ENCODE results near the gene NLRP3. TPM values are rescaled to one million over a fixed set of nuclear protein-coding genes. Genes with fewer than 3 reads are reported as not detected.

NLRP3 gene
- total RNA-seq, 1 experiment from 2014 or later = not detected

DNA sequence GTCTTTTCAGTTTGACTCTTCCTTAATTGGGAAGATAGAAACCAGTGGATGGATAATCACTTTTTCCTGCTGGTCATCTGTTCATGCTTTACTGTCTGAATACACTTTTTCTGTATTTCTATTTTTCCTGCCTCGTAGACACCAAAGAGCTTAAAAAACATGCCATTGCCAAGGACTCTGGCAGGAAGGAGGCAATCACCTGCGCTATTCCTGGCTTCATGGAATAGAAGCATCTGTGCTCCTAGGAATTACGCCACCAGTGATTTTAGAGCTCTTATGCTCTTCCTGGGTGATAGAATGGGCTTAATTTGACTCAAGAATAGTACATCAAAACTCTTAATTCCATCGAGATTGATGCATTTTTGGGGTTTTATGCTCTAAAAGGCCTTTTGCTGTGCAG, 26.2 kb downstream of the NLRP3 start:
- no peak overlapping the region for H3K4me3 Mint-ChIP-seq
- Histone ChIP-seq H3K9ac (ENCODE audit: extremely low read depth, insufficient read length, low read length) (no peak overlapping the region), H2BK15ac (ENCODE audit: low read depth, low read length) (no peak overlapping the region), H3K4me1 (ENCODE audit: insufficient read depth, low read length) (no peaks in the 10 kb centered on the region; the same call in 1 of the 2 replicates), H3K23ac (ENCODE audit: insufficient read length, low read depth, low read length) (no peak overlapping the region), H4K5ac (ENCODE audit: insufficient read length, low read depth, low read length) (no peak overlapping the region), H4K20me1 (ENCODE audit: control insufficient read depth, insufficient read depth, insufficient read length) (no peaks in the 10 kb centered on the region), H3K27me3 (ENCODE audit: insufficient read depth, low read length) (no peaks in the 10 kb centered on the region), H3K79me1 (ENCODE audit: insufficient read depth, low read depth, low read length, poor library complexity, severe bottlenecking) (no peaks in the 10 kb centered on the region), H2BK5ac (ENCODE audit: insufficient read length, low read length) (no peak overlapping the region), H3K18ac (ENCODE audit: insufficient read length, low read depth, low read length) (no peak overlapping the region), H3K14ac (ENCODE audit: insufficient read depth, low read length) (no peak overlapping the region), H3K27ac (ENCODE audit: insufficient read length, low read depth, low read length) (no peak overlapping the region), H3K9me3 (ENCODE audit: control insufficient read depth, low read depth, low read length) (no peaks in the 10 kb centered on the region), H4K91ac (ENCODE audit: insufficient read length, low read depth, low read length) (no peak overlapping the region), H2AK5ac (ENCODE audit: insufficient read length, low read length) (no peak overlapping the region), H3K79me2 (ENCODE audit: insufficient read depth, low read length) (no peaks in the 10 kb centered on the region), H2BK120ac (ENCODE audit: low read depth, low read length, poor library complexity, severe bottlenecking) (no peak overlapping the region), H3T11ph (ENCODE audit: low read length) (no peak overlapping the region), H3K23me2 (ENCODE audit: insufficient read length, low read depth, low read length, poor library complexity, severe bottlenecking) (no peaks in the 10 kb centered on the region), H2AFZ (ENCODE audit: low read length) (no peak overlapping the region), H3K4ac (ENCODE audit: low read depth, low read length) (no peak overlapping the region), H3K4me2 (ENCODE audit: insufficient read depth, insufficient read length, low read length) (no peak overlapping the region), H4K8ac (replicated peaks; ENCODE audit: insufficient read length, low read depth, low read length) (no peak overlapping the region), H3K56ac (ENCODE audit: insufficient read length, low read depth, low read length) (no peak overlapping the region), H2BK20ac (ENCODE audit: low read depth, low read length, poor library complexity, severe bottlenecking) (no peak overlapping the region), H2BK12ac (ENCODE audit: insufficient read length, low read depth, low read length) (no peak overlapping the region)
- H3K4me1 Mint-ChIP-seq = peaks cover 16% of the 10 kb centered on the region in 2 experiments
- H3K9me3 Mint-ChIP-seq = peaks cover 0 to 6% of the 10 kb centered on the region in 2 experiments; a peak in 2 of 5 replicates
- H3K27ac Mint-ChIP-seq = peak overlapping the region in 1 of 3 experiments; percentile 88; a peak in 3 of 7 replicates
- no peak for DNase-seq
- peaks cover 8% of the 10 kb centered on the region for H3K27me3 Mint-ChIP-seq (ENCODE audit: low read depth)
- WGBS (ENCODE audit: extremely low coverage, insufficient read length, low lambda C conversion rate) = no CpG with 5 or more reads among the region's 4 CpGs
- H3K36me3 Mint-ChIP-seq (ENCODE audit: insufficient read depth in 1 of 3, low read depth in 3 of 3) = no peaks in the 10 kb centered on the region; a peak in 1 of 7 replicates
- TF ChIP-seq, protein P1, sequence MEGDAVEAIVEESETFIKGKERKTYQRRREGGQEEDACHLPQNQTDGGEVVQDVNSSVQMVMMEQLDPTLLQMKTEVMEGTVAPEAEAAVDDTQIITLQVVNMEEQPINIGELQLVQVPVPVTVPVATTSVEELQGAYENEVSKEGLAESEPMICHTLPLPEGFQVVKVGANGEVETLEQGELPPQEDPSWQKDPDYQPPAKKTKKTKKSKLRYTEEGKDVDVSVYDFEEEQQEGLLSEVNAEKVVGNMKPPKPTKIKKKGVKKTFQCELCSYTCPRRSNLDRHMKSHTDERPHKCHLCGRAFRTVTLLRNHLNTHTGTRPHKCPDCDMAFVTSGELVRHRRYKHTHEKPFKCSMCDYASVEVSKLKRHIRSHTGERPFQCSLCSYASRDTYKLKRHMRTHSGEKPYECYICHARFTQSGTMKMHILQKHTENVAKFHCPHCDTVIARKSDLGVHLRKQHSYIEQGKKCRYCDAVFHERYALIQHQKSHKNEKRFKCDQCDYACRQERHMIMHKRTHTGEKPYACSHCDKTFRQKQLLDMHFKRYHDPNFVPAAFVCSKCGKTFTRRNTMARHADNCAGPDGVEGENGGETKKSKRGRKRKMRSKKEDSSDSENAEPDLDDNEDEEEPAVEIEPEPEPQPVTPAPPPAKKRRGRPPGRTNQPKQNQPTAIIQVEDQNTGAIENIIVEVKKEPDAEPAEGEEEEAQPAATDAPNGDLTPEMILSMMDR (conservative IDR thresholded peaks at IDR 0.05) = no peak

Measured in H9 (cell line).